Activated CD4-positive, alpha-beta T cell treated with anti-CD3 and anti-CD28 coated beads, Interleukin-2, amount 50 U/mL, for 16 hours (primary cell): ENCODE data around the gene DOCK10.

Experiments used
- DNase-seq: peaks from one replicate; pipeline ENCODE4 v3.0.0-alpha.2; 2020

The DOCK10 gene

GRCh38 chr2:225040856-225041206, 1.4 kb downstream of the DOCK10 start:
- peak; percentile 60 for DNase-seq

GRCh38 chr2:225040142-225040541, 2.1 kb downstream of the DOCK10 start:
- no peak for DNase-seq

GRCh38 chr2:225038231-225038523, 4.1 kb downstream of the DOCK10 start:
- DNase-seq, result no peak

- peak; percentile 45 for DNase-seq
These were observed 4.6 kb downstream of the DOCK10 start for GRCh38 chr2:225037415-225038230.

GRCh38 chr2:225036431-225036830, 5.8 kb downstream of the DOCK10 start:
- DNase-seq, result no peak

GRCh38 chr2:225033440-225034318, 8.6 kb downstream of the DOCK10 start:
- DNase-seq, result no peak

- no peak for DNase-seq
These were observed 10.0 kb downstream of the DOCK10 start for GRCh38 chr2:225032246-225032645.

- DNase-seq, result no peak
These were observed 10.7 kb downstream of the DOCK10 start for GRCh38 chr2:225031599-225031998.

- DNase-seq, result no peak
These were observed 11.4 kb downstream of the DOCK10 start for GRCh38 chr2:225030893-225031292.

- DNase-seq, result peak; percentile 38
These were observed 12.1 kb downstream of the DOCK10 start for GRCh38 chr2:225030203-225030602.

- DNase-seq, result no peak
These were observed 13.7 kb downstream of the DOCK10 start for GRCh38 chr2:225028572-225028971.

GRCh38 chr2:225027061-225027762, 15.1 kb downstream of the DOCK10 start:
- DNase-seq, result peak; percentile 23

- DNase-seq, result peak; percentile 29
These were observed 16.2 kb downstream of the DOCK10 start for GRCh38 chr2:225025917-225026571.

- DNase-seq, result no peak
These were observed 20.1 kb downstream of the DOCK10 start for GRCh38 chr2:225022188-225022587.

- DNase-seq, result no peak
These were observed 22.0 kb downstream of the DOCK10 start for GRCh38 chr2:225020168-225020849.

GRCh38 chr2:225019105-225019504, 23.2 kb downstream of the DOCK10 start:
- DNase-seq, result no peak

- DNase-seq, result no peak
These were observed 24.6 kb downstream of the DOCK10 start for GRCh38 chr2:225017713-225018112.

- DNase-seq, result no peak
These were observed 25.1 kb downstream of the DOCK10 start for GRCh38 chr2:225017098-225017685.

GRCh38 chr2:225013425-225014365, 28.6 kb downstream of the DOCK10 start:
- DNase-seq, result no peak

- no peak for DNase-seq
These were observed 30.7 kb downstream of the DOCK10 start for GRCh38 chr2:225011585-225011984.

- peak; percentile 74 for DNase-seq
These were observed 31.5 kb downstream of the DOCK10 start for GRCh38 chr2:225010804-225011203.
